ENCODE data around the gene PTPRT. TPM values are rescaled to one million over a fixed set of nuclear protein-coding genes. Genes with fewer than 3 reads are reported as not detected.

The PTPRT gene
- total RNA-seq, 1 experiment from 2014 or later: 0.20 TPM

- Mint-ChIP-seq H3K27ac (ENCODE audit: unreplicated experiment) (no peak overlapping the region), H3K27me3 (ENCODE audit: insufficient read depth, unreplicated experiment) (peaks cover 15% of the 10 kb centered on the region), H3K4me3 (ENCODE audit: unreplicated experiment) (no peak overlapping the region), H3K9me3 (ENCODE audit: unreplicated experiment) (no peaks in the 10 kb centered on the region), H3K36me3 (ENCODE audit: insufficient read depth, unreplicated experiment) (no peaks in the 10 kb centered on the region), H3K4me1 (ENCODE audit: low read depth, unreplicated experiment) (no peaks in the 10 kb centered on the region)
- Histone ChIP-seq H3K36me3 (ENCODE audit: control insufficient read depth, insufficient read depth, low read length) (no peaks in the 10 kb centered on the region), H3K9me3 (no peaks in the 10 kb centered on the region), H3K27me3 (replicated peaks; ENCODE audit: control insufficient read depth, insufficient read depth, low read length) (no peaks in the 10 kb centered on the region), H3K4me3 (ENCODE audit: low read depth, low read length) (no peak overlapping the region), H3K4me1 (no peaks in the 10 kb centered on the region)
- TF ChIP-seq CTCF (IDR thresholded peaks at IDR 0.05; ENCODE audit: insufficient read depth in 1 of 2, low read depth in 1 of 2, low read length in 1 of 2, severe bottlenecking in 1 of 2, unreplicated experiment in 1 of 2): no peak
- no peak for DNase-seq
- CTCF ChIA-PET: no interaction called here
- no TSS peak for BruUV-seq (replicated peaks)
- intact Hi-C loops (cut with micrococcal nuclease; ENCODE audit: unreplicated experiment): no loop called here
- POLR2A ChIA-PET: no interaction called here
Observed at GRCh38 chr20:42155586-42155985, 1034.1 kb downstream of the PTPRT start.

- no TSS peak for BruUV-seq (replicated peaks)
- DNase-seq: no peak
- Mint-ChIP-seq H3K4me3 (ENCODE audit: unreplicated experiment) (no peak overlapping the region), H3K4me1 (ENCODE audit: low read depth, unreplicated experiment) (no peaks in the 10 kb centered on the region), H3K36me3 (ENCODE audit: insufficient read depth, unreplicated experiment) (no peaks in the 10 kb centered on the region), H3K9me3 (ENCODE audit: unreplicated experiment) (no peaks in the 10 kb centered on the region), H3K27ac (ENCODE audit: unreplicated experiment) (no peak overlapping the region), H3K27me3 (ENCODE audit: insufficient read depth, unreplicated experiment) (peaks cover 12% of the 10 kb centered on the region)
- ChIA-PET CTCF (no interaction called here), POLR2A (no interaction called here)
- intact Hi-C loops (cut with micrococcal nuclease; ENCODE audit: unreplicated experiment): no loop called here
- Histone ChIP-seq H3K27me3 (replicated peaks; ENCODE audit: control insufficient read depth, insufficient read depth, low read length) (no peaks in the 10 kb centered on the region), H3K9me3 (no peaks in the 10 kb centered on the region), H3K4me3 (ENCODE audit: low read depth, low read length) (no peak overlapping the region), H3K4me1 (no peaks in the 10 kb centered on the region), H3K36me3 (ENCODE audit: control insufficient read depth, insufficient read depth, low read length) (no peaks in the 10 kb centered on the region)
- no peak for TF ChIP-seq CTCF (IDR thresholded peaks at IDR 0.05; ENCODE audit: insufficient read depth in 1 of 2, low read depth in 1 of 2, low read length in 1 of 2, severe bottlenecking in 1 of 2, unreplicated experiment in 1 of 2)
Observed at GRCh38 chr20:42152575-42152974, 1037.1 kb downstream of the PTPRT start.

GRCh38 chr20:42150230-42150629 lies 1039.5 kb downstream of the PTPRT start:
- no peak overlapping the region for H3K4me3 Mint-ChIP-seq (ENCODE audit: unreplicated experiment)
- CTCF ChIA-PET: no interaction called here
- TF ChIP-seq CTCF (IDR thresholded peaks at IDR 0.05; ENCODE audit: insufficient read depth in 1 of 2, low read depth in 1 of 2, low read length in 1 of 2, severe bottlenecking in 1 of 2, unreplicated experiment in 1 of 2): no peak
- no peak overlapping the region for H3K27ac Mint-ChIP-seq (ENCODE audit: unreplicated experiment)
- peaks cover 10% of the 10 kb centered on the region for H3K27me3 Mint-ChIP-seq (ENCODE audit: insufficient read depth, unreplicated experiment)
- no peaks in the 10 kb centered on the region for H3K4me1 Mint-ChIP-seq (ENCODE audit: low read depth, unreplicated experiment)
- no peaks in the 10 kb centered on the region for H3K9me3 Mint-ChIP-seq (ENCODE audit: unreplicated experiment)
- H3K36me3 Mint-ChIP-seq (ENCODE audit: insufficient read depth, unreplicated experiment): no peaks in the 10 kb centered on the region
- no peaks in the 10 kb centered on the region for H3K36me3 ChIP-seq (ENCODE audit: control insufficient read depth, insufficient read depth, low read length)
- no peak overlapping the region for H3K4me3 ChIP-seq (ENCODE audit: low read depth, low read length)
- DNase-seq: no peak
- H3K4me1 ChIP-seq: no peaks in the 10 kb centered on the region
- H3K9me3 ChIP-seq: no peaks in the 10 kb centered on the region
- no peaks in the 10 kb centered on the region for H3K27me3 ChIP-seq (replicated peaks; ENCODE audit: control insufficient read depth, insufficient read depth, low read length)
- no TSS peak for BruUV-seq (replicated peaks)
- POLR2A ChIA-PET: no interaction called here
- intact Hi-C loops (cut with micrococcal nuclease; ENCODE audit: unreplicated experiment): no loop called here
